ENCODE measurements around the gene LDLRAD4.
"Not testable (repeated sequence)": the region's sequence is repeated elsewhere in the genome, so short reads cannot be mapped to it uniquely, and the experiment has no call there.

The LDLRAD4 gene

DNA sequence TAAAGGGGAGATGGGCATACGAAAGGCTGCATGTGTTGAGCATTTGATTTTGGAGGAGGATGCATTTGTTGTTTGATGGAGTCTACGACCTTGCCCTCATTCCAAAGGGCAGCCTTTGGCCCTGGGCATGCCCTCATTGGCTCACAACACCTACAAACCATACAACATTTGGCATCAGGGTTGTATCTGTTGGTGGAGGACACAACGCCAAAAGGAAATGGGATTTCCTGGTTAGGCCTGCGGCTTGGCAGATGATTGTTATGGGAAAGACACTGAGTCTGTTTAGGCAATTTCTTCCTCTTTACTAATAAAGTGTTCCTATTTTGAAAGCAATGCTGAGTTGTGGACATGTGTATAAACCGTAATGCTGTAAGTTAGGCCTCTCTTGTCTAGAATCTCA is 246.9 kb downstream of the LDLRAD4 start:
- DNase-seq (ENCODE audit: extremely low spot score, insufficient read length, low read depth) (no peak), FAIRE-seq (no peak)

DNA sequence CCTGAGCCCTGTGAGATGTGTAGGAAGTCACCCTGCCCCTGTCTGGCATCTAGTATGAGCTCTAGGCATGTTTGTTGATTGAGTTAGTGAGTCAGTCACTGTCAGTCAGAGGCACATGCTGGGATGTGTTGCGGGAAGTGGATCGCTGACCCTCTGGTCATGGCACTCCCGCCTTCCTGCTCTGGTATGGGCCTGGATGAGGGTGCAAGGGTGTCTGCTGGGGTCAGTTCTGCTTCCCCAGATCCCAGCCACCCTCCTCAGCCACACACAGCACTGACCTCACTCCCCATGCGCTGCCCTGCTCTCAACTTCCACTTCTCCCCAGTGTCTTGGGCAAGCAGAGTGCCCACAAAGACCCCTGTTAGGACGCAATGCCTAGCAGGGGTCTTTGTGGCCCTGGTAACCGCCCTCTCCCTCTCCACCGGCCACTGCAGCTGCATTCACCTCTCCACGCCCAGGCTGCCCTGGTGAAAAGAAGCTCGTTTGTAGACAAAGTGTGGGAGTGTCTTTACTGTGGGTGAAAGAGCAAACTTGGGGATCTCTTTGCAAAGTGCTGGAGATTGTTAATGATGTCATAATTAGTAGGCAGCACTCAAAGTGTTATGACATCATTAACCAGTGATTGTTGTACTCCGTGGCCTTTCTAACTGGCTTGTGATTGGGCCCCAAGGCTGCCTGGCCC is 252.1 kb downstream of the LDLRAD4 start:
- DNase-seq (ENCODE audit: extremely low spot score, insufficient read length, low read depth) (no peak), FAIRE-seq (no peak)

DNA sequence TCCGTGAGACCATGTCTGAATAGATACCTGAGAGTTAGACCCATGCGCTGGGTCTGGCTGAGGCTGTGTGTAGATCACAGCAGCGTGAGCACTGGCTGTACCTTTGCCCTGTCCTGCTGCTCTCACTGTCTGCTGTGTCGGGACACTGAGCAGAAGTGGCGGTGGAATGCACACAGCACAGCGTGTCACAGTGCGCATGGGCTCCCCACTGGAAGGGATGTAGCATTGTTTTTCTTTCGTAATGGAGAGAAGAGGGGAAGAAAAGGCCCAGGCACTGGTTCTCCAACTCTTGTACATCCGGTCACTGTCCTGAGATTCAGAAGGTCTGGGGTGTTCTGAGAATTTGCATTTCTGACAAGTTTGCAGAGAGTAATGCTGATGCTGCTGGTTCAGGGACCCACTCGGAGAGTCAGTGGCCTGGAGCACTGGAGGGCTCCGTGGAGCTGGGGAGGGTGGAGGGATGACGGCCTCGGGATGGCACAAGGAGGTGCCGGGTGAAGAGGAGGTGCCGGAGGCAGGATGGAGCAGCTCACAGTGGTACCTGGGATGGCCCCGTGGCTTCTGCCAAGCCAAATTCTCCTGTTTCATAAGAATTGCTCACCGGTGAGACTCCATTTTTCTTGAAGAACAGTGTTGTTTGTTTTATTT is 252.8 kb downstream of the LDLRAD4 start:
- FAIRE-seq = no peak
- DNase-seq (ENCODE audit: extremely low spot score, insufficient read length, low read depth) = no peak

DNA sequence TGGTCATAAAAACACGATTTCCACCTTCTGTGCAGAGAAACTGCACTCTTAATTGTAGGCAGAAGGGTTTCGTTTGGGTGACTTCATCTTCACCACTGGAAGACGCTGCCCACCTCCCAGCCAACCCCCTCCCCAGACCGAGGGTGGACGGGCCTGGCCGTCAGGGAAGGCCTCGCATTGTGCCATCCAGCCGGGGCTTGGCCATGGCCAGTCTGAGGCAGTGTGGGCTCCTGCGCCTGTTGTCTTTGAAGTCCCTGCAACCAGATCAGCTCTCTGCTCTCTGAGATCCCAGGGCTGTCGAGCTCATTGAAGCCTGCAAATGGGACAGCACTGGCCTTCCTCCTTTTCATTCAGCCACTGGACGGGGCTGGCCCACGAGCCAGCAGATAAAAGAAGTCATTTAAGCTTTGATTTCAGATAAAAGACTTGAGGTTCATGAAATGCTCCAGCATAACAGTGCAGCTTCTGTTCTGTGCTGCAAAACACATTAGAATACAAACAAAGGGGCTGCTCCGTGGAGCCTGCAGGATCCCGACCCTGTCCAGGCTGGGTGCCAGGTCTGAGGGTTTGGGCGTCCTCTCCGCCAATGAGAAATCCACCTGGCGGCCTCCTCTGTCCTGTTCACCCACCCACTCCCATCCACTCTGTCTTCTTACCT is 253.5 kb downstream of the LDLRAD4 start:
- no peak for DNase-seq (ENCODE audit: extremely low spot score, insufficient read length, low read depth)
- no peak for FAIRE-seq

DNA sequence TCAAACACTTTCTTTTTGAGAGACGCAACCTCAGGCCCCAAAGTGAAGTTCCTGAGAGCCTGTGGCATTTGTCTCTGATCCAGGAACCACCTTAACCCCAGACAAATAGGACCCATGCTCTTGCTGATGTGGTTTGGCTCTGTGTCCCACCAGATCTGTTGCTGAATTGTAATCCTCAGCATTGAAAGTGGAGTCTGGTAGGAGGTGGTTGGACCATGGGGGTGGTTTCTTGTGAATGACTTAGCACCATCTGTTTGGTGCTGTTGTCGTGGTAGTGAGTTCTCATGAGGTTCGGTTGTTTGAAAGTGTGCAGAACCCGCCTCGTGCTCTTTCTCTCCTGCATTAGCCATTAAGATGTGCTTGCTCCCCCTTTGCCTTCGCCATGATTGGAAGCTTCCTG is 255.2 kb downstream of the LDLRAD4 start:
- no peak for FAIRE-seq
- DNase-seq (ENCODE audit: extremely low spot score, insufficient read length, low read depth) = no peak

DNA sequence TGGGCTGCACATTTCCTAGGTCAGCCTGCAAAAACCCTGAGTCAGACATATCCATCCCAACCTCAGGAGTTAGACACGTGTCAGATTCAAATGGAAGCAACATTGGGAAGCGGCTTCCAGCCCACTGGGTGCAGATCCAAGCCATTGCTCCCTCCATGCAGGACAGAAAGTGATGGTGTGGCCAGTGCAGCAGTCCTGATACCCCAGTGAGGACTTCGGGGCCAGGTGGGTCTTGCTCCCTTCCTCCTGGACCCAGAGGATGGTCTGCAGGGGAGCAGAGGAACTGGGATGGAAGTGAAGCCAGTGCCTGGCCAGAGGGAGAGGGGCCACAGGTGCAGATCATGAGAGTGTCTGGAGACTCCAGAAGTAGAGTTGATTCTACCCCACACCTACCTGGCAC is 255.8 kb downstream of the LDLRAD4 start:
- DNase-seq (ENCODE audit: extremely low spot score, insufficient read length, low read depth) (no peak), FAIRE-seq (no peak)

DNA sequence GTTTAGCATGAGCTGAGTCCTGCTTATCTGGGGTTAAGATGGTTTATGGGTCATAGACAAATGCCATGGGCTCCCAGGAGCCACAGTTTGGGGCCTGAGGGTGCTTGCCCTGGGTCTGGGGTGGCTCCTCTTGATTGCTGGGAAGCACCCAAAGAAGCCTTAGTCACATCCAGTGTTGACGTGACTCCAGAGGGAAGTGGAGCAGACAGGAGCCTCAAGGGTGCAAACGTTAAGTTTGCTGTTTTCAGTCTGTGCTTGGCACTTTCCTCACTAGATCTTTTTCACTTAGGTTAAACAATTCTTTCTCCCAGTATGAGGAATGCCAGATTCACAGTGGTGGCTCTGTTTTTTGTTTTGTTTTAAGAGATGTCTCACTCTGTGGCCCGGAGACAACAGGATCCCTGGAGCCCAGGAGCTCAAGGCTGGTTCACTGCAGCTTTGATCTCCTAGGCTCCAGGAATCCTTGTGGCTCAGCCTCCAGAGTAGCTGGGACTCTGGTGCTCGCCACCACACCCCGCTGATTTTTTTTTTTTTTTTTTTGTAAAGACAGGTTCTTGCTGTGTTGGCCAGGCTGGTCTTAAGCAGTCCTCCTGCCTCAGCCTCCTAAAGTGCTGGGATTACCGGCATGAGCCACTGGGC is 256.5 kb downstream of the LDLRAD4 start:
- DNase-seq (ENCODE audit: extremely low spot score, insufficient read length, low read depth) (no peak), FAIRE-seq (no peak)

DNA sequence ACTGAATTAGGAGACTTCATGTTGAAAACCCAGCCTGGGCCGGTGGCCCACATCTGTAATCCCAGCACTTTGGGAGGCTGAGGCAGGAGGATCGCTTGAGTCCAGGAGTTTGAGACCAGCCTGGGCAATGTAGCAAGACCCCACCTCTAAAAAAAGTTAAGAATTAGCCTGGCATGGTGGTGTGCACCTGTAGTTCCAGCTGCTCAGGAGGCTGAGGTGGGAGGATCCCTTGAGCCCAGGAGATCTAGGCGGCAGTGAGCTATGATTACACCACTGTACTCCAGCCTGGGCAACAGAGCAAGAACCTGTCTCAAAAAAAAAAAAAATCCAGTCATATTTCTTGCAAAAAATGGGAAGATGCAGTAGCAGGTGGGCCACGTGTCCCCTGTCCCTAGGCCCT is 257.8 kb downstream of the LDLRAD4 start:
- not testable (repeated sequence) for DNase-seq (ENCODE audit: extremely low spot score, insufficient read length, low read depth); FAIRE-seq

DNA sequence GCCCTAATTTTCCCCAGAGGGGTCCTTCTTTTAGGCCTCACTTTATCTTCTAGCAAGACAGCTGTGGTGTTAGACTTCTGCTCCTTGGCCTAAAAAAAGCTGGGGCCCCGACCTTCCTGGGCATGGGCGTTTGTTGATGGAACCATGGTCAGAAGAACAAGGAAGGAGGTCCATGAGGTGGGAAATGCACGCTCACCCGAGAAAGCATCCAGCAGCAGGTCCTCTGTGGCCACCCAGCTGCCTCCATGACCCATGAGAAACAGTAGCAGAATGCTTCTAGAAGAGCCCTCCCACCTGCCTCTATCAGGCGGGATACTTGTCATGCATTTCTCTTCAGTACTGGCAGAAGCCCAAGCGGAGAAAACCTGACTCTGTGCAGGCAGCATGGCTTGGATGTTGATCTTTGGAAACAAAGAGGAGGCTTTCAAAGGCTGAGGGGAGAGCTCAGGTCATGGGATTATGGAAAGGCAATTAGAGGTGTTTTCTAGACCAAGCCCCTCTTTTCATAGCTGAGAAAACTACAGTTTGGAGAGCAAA is 258.7 kb downstream of the LDLRAD4 start:
- DNase-seq (ENCODE audit: extremely low spot score, insufficient read length, low read depth) = no peak
- FAIRE-seq = no peak

DNA sequence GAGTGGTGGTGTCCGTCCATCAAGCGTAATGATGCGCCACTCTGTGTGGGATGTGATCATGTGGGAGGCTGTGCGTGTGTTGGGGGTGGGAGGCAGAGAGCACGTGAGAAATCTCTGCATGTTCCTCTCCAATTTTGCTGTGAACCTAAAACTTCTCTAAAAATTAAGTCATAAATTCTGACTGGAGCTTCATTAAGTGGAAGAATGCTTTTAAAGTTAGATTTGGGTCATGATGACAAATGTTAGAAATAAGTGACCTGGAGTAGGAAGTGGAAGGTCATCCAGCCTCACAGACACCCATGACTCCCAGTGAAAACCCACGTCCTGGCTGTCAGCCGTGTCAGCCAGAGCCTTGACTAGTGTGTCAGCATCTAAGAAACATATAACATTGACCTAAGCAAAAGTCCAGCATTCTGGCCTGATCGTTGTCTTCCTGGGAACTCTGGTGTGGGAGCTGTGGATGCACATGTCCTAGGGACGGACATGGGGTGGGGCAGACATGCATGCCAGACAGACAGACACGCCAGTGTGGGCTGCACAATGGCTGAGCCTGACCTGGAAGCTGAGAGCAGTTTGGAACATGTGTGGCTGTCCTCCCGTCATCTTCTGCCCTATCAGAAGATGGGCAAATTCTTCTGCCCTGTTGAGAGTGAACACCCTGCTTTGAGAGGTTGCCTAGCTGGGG is 262.2 kb downstream of the LDLRAD4 start:
- FAIRE-seq (no peak), DNase-seq (ENCODE audit: extremely low spot score, insufficient read length, low read depth) (no peak)

DNA sequence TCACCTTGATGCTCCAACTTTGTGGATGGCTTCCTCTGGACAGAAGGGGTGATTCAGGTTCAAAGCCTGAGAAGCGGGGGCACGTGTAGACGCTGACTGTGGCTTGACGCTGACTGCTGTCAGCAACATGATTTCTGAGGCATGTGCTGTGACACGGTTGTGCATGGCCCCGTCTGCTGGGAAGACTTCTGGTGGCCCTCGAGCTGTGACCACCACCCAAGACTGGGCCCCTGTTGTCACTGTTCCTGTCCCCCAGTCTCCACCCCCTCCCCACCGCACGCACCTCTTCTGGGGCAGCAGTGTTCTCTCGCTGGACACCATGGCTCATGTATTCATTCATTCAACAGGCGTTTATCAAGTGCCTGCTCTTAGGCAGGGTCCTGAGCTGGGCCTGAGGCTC is 262.8 kb downstream of the LDLRAD4 start:
- no peak for FAIRE-seq
- DNase-seq (ENCODE audit: extremely low spot score, insufficient read length, low read depth) = no peak

DNA sequence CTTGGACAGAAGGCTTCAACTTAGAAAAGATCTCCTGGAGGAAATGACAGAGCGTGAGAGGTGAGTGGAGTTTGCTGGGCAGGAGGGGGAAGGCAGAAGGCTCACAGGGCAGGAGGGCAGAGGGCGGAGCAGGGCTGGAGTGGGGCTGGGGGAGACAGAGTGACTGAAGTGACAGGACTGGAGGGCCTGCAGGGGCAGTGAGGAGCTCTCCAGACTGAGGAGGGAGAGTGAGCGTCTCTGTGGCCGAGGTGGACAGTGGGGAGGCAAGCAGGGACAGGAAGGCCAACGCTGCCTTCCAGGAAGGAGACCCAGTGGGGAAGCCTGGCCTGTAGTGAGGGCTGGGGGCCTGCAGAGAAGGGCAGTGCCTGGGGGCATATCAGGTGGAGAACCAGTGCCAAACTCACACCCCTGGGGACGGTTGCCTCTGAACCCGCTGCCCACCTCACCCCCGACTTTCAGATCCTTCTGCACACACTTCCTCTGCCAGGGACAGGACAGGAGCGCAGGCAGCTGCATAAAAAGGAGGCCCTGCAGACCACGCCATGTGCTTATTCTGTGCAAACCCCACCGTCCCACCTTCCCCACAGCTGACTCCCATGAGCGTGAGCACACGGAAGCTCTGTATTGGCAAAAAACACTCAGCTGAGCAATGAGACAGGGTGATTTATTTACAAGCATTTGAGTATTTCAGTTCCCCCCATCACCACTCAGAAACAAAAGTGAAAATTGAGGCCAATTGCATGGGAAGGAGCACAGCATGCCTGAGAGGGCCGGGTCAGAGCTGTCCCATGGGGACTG is 263.5 kb downstream of the LDLRAD4 start:
- FAIRE-seq (peak; percentile 81), DNase-seq (ENCODE audit: extremely low spot score, insufficient read length, low read depth) (peak; percentile 40)

DNA sequence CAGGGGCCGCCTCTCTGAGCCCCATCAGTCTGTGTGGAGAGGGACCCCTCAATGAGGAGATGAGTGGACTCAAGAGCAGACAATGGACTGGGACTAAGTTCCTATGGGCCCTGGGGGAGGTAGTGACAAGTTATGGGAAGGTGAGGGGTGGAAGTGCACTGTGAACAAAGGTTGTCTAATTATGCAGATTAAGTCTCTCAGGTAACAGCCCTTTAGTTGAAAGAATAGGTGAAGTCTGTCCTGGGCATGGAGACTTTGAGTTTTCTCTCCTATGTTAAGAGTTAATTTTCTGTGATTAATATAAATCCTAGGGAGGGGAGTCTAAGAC is 264.0 kb downstream of the LDLRAD4 start:
- DNase-seq (ENCODE audit: extremely low spot score, insufficient read length, low read depth) (no peak), FAIRE-seq (no peak)

DNA sequence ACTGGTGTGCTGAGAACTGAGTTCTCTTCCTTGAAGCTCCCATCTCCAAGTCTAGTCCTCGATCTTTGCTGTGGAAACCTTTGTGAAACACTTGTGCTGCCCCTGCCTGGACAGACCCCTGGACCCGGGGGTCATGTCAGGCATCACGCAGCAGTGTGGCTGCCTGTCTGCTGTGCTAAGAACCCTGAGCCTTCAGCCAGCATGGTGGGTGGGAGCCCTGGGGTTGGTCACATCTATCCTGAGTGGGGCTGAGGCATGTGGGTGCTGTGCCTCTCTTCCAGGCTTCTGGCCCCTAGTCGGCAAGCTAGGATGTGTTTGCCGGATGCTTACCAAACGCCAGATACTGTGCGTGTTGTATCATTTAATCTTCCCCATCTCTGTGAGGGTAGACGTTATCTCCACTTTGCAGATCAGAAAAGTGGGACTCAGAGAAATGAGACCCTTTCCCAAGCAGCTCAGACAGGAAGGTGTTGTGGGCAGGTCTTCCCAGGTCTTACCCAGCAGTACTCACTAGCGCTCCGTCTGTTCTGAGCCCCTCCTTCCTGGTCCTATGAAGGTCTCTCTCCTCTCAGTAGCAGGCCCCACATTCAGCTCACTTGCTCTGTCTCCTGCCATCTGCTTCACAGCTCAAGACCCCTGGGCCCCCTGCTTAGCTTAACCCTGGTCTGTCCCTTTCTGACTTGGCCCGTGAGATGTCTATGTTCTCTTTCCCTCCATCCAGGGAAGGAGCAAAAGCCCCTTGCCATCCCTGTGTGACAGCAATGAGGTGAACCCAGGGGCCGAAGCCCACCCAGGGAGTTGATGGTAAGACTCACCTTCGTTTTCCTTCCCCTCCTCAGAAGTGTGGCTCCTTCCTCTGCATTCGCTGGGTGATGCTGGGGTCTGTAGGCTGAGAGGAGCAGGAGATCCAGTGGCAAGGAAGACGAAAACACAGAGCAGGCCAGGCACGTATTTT is 265.0 kb downstream of the LDLRAD4 start:
- FAIRE-seq = no peak

DNA sequence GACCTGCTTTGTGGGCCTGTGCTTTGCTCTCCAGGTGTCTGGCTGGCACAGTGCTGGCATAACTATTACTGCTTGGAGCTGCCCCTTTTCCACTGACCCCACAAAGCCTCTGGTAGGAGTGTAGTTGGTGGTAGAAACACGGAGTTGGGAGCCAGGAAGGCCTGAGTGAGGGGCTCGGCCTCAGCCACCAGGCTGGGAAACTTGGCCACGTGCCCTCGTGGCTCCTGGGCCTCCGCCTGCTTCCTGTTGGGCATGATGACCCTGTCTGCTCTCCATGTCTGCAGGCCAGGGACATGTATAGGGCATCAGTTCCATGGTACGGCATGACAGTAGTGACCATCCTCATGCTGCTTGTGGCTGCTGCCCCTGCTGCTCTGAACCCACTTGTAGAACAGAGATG is 266.6 kb downstream of the LDLRAD4 start:
- no peak for FAIRE-seq
- DNase-seq (ENCODE audit: extremely low spot score, insufficient read length, low read depth) = no peak

More for the DNA sequence above, 265.0 kb downstream of the LDLRAD4 start:
- DNase-seq (ENCODE audit: extremely low spot score, insufficient read length, low read depth) = no peak

DNA sequence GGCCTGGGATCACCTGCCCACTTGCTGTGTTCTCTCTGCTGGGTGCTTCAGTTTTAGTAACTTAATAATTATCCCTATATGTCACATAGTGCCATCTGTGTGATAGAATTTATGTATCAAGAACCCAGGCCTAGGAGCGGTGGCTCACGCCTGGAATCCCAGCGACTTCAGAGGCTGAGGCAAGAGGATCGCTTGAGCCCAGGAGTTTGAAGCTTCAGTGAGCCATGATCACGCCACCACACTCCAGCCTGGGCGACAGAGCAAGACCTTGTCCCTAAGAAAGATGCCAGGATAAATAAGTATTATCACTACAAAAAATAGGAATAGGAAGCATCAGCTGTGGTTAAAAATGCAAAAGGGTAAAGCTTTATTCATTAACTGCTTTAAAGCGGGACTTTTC is 267.0 kb downstream of the LDLRAD4 start:
- no peak for FAIRE-seq

DNA sequence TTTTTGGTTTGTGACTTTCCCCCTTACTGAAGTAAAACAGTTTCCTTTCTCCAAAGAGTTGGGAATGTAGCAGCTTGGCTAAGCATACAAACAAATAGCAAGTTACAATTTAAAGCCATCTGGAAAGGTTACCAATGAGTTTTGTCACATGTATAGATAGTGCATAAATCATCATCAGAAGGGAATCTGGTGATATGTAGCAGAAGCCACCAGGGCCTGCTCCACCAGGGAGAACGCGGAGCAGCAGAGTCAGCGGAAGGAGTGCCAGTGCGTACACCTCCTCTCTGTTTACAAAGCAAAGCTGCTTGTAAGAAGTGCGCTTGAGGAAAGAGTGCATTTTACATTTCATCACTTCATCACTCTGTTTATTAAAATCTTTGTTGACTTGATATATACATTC is 267.7 kb downstream of the LDLRAD4 start:
- FAIRE-seq (no peak), DNase-seq (ENCODE audit: extremely low spot score, insufficient read length, low read depth) (no peak)

More for the DNA sequence above, 267.0 kb downstream of the LDLRAD4 start:
- DNase-seq (ENCODE audit: extremely low spot score, insufficient read length, low read depth) = no peak

DNA sequence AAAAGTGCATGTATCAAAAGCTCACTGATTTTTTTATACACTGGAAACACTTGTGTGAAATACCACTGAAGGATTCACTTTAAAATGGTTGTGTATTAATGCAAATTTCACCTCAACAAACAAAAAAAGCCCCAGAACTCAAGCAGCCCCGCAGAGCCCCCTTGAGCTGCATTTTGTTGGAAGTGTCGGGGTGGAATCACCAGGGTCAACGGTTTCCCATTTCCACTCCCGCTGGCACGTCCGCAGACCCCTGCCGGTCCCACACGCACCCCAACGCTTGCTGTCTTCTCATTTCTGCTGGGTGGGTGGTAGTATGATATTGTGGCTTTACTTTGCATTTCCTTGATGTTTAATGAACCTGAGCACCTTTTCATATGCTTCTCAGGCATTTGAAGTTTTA is 268.1 kb downstream of the LDLRAD4 start:
- DNase-seq (ENCODE audit: extremely low spot score, insufficient read length, low read depth) (no peak), FAIRE-seq (no peak)

Data from GM18507 (cell line).